Memory B cell (primary cell): ENCODE measurements around the gene TMEM14A.
A peak's percentile ranks its signal among the peaks of the same experiment; 100 is the strongest.

Source experiments
- ATAC-seq: fragments of 150-1000 bp; cut with Tn5 transposase; 2 replicates; pipeline ENCODE4 v1.10.0; 2021; ENCODE audit warnings: low read depth, mild to moderate bottlenecking, moderate library complexity
- DNase-seq, 2 donors: peaks; one replicate each; pipeline ENCODE4 v3.0.0; 2022; ENCODE audit warnings: low spot score in 2 of 2
- H3K27ac Mint-ChIP-seq: one replicate; pipeline ENCODE4 v1.8.0; 2022; ENCODE audit warnings: mild to moderate bottlenecking, moderate library complexity, mixed read lengths
- H3K27me3 Mint-ChIP-seq: one replicate; pipeline ENCODE4 v1.8.0; 2022; ENCODE audit warnings: mixed read lengths
- H3K36me3 Mint-ChIP-seq: one replicate; pipeline ENCODE4 v1.8.0; 2022; ENCODE audit warnings: mild to moderate bottlenecking, mixed read lengths
- H3K4me1 Mint-ChIP-seq: one replicate; pipeline ENCODE4 v1.8.0; 2022; ENCODE audit warnings: mixed read lengths
- H3K4me3 Mint-ChIP-seq: one replicate; pipeline ENCODE4 v1.8.0; 2022; ENCODE audit warnings: mild to moderate bottlenecking, moderate library complexity, mixed read lengths
- H3K9me3 Mint-ChIP-seq: one replicate; pipeline ENCODE4 v1.8.0; 2022; ENCODE audit warnings: mixed read lengths

Gene TMEM14A, protein sequence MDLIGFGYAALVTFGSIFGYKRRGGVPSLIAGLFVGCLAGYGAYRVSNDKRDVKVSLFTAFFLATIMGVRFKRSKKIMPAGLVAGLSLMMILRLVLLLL

DNA sequence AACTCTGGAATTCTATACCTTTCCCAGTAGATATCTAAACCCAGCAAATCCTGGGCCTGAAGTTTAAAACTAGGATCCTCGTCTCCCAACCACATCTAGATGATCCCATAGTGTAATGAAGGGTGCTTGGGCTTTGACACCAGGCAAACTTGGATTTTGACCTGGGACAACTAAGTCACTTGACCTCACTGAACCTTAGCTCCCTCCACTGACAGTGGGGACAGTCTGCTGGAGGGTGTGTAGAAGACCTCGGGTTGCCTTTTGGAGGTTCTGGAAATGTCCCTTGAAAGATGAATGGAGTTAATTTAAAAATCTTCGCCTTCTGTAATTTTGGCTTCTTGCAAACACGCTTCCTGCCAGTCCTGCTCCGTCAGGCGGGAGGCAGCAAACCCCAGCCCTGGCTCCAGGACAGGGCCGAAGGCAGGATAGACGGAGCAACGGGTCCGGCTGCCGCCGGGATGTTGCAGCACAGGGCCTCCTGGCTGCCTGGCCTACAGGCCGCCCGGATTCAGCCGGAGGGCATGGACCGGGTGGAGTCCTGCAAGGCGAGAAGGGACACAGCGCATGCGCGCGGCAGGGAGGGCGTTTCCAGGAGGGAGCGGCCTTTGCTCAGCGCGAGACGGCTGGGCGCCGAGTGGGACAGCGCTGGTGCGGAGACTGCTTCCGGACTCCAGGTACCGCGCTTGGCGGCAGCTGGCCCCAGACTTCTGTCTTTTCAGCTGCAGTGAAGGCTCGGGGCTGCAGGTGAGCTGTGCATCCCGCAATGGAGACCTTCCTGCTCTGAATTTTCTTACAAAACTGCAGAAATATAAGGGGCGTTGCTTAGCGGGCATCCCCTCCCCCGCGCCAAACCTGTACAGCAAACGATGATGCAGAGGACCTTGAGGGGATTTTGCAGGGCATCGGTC lies at the start of gene TMEM14A:
Gene TMEM14A (plus strand): TSS at position 612 of the 908 bp plus-strand sequence. CDS start 5,990 bp downstream, outside the sequence.
- H3K27ac Mint-ChIP-seq = peak within 1 kb of the TSS; percentile 85
- peaks cover 33% of the 10 kb centered on the region for H3K4me1 Mint-ChIP-seq
- peak within 1 kb of the TSS; percentile 94 for H3K4me3 Mint-ChIP-seq
- H3K9me3 Mint-ChIP-seq = peaks cover 2% of the 10 kb centered on the region
- DNase-seq (peak; percentile 83), ATAC-seq (peak; percentile 93)
- H3K27me3 Mint-ChIP-seq = no peaks in the 10 kb centered on the region
- H3K36me3 Mint-ChIP-seq = peaks cover 5% of the 10 kb centered on the region

GRCh38 chr6:52621631-52622030 lies 49.3 kb upstream of the TMEM14A start:
- Mint-ChIP-seq H3K9me3 (no peaks in the 10 kb centered on the region), H3K4me3 (no peak overlapping the region), H3K36me3 (no peaks in the 10 kb centered on the region), H3K27ac (no peak overlapping the region), H3K27me3 (peaks cover 2% of the 10 kb centered on the region), H3K4me1 (no peaks in the 10 kb centered on the region)
- no peak for ATAC-seq
- no peak for DNase-seq

- H3K27ac Mint-ChIP-seq = no peak overlapping the region
- no peaks in the 10 kb centered on the region for H3K9me3 Mint-ChIP-seq
- H3K27me3 Mint-ChIP-seq = peaks cover 2% of the 10 kb centered on the region
- ATAC-seq (no peak), DNase-seq (no peak)
- no peak overlapping the region for H3K4me3 Mint-ChIP-seq
- H3K36me3 Mint-ChIP-seq = no peaks in the 10 kb centered on the region
- H3K4me1 Mint-ChIP-seq = no peaks in the 10 kb centered on the region
Measured at GRCh38 chr6:52622810-52623209, 48.1 kb upstream of the TMEM14A start.

DNA sequence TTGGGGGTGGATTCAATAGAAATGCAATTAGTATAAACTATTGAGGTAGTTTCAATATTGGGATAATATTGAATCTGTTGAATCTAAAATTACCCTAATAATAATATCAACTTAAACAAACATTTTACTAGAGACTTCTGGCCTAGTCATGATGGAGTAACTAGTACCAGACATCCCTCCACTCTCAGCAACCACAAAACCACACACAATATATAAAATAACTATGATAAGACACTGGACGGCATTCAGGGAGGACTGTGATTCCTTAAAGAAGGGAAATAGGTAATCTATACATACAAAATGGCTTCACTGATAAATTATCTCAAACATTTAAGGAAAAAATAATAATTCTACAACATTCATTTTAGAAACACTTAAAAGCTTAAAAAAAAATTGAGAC lies 38.9 kb upstream of the TMEM14A start:
- Mint-ChIP-seq H3K36me3 (no peaks in the 10 kb centered on the region), H3K4me3 (no peak overlapping the region), H3K9me3 (no peaks in the 10 kb centered on the region), H3K4me1 (no peaks in the 10 kb centered on the region), H3K27me3 (peaks cover 5% of the 10 kb centered on the region), H3K27ac (no peak overlapping the region)
- ATAC-seq (no peak), DNase-seq (no peak)

DNA sequence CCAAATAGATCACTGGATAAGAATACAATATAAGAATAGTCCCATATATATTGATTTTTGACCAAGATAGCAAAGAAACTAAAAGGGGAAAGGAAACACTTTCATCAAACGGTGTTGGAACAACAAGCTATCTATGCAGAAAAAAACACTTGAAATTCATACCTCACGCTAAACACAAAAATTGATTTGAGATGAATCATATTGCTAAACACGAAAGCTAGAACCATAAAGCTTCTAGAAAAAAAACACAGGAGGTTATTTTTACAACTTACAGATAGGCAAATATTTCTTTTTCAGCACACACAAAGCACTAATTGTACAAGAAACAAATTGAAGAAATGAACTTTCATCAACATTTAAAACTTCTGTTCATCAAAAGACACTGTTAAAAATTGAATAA lies 36.7 kb upstream of the TMEM14A start:
- H3K27ac Mint-ChIP-seq = no peak overlapping the region
- peaks cover 5% of the 10 kb centered on the region for H3K27me3 Mint-ChIP-seq
- no peak for ATAC-seq
- H3K36me3 Mint-ChIP-seq = no peaks in the 10 kb centered on the region
- no peak for DNase-seq
- no peak overlapping the region for H3K4me3 Mint-ChIP-seq
- H3K9me3 Mint-ChIP-seq = no peaks in the 10 kb centered on the region
- no peaks in the 10 kb centered on the region for H3K4me1 Mint-ChIP-seq

- no peak for DNase-seq
- ATAC-seq = no peak
Measured at GRCh38 chr6:52635049-52635577, 35.8 kb upstream of the TMEM14A start.

DNA sequence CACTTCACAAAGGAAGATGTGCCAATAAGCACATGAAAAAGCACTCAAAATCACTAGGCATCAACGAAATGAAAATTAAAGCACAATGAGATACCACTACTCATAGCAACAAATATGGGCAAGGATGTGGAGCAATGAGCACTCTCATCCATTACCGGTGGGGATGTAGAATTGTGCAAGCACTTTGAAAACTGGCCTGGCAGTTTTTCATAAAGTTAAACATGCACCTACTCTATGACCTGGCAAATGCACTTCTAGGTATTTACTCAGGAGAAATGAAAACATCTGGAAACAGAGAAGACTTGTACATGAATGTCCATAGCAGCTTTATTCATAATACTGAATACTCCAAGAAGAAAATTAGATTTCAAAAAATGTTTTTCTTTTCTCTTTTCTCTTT lies 34.1 kb upstream of the TMEM14A start:
- Mint-ChIP-seq H3K9me3 (no peaks in the 10 kb centered on the region), H3K27me3 (peaks cover 11% of the 10 kb centered on the region), H3K4me1 (no peaks in the 10 kb centered on the region), H3K36me3 (no peaks in the 10 kb centered on the region), H3K4me3 (no peak overlapping the region), H3K27ac (no peak overlapping the region)
- DNase-seq (no peak), ATAC-seq (no peak)

More at GRCh38 chr6:52635049-52635577, 35.8 kb upstream of the TMEM14A start:
- Mint-ChIP-seq H3K4me1 (no peaks in the 10 kb centered on the region), H3K27ac (no peak overlapping the region), H3K4me3 (no peak overlapping the region), H3K36me3 (no peaks in the 10 kb centered on the region), H3K27me3 (peaks cover 5% of the 10 kb centered on the region), H3K9me3 (no peaks in the 10 kb centered on the region)

DNA sequence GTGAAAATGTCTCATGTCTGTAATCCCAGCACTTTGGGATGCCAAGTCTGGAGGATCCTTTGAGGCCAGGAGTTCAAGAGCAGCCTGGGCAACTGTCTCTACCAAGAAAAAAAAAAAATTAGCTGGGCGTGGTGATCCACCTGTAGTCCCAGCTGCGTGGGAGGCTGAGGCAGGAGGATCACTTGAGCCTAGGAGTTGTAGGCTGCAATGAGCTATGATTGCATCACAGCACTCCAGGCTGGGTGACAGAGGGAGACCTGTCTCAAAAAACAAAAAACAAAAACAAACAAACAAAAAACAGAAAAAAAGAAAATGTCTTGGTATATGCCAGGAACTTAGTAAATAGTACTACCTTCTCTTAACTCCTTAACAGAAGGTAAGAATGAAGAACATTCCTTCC lies 31.4 kb upstream of the TMEM14A start:
- ATAC-seq = no peak
- no peaks in the 10 kb centered on the region for H3K4me1 Mint-ChIP-seq
- no peak overlapping the region for H3K4me3 Mint-ChIP-seq

DNA sequence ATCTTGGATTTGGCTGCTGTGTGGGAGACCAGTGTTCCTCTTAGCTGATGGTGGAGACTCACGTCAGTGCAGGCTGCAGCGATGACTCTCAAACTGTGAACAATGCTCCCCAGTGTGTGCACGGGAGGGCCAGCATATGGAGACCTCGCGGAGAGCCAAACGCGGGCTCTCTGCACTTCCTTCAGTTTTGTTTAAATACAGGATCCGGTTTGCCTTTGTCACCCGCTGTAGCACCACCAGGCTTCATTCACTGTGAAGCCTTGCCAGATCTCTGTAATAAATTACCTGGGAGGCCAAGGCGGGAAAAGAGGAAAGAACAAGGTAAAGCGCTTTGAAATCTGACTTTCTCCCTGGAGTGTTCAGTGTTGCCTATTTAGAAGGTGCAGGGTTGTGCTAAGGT lies 30.7 kb upstream of the TMEM14A start:
- DNase-seq = no peak
- no peak for ATAC-seq
- H3K27me3 Mint-ChIP-seq = peaks cover 15% of the 10 kb centered on the region
- H3K36me3 Mint-ChIP-seq = no peaks in the 10 kb centered on the region
- no peak overlapping the region for H3K27ac Mint-ChIP-seq
- no peak overlapping the region for H3K4me3 Mint-ChIP-seq
- no peaks in the 10 kb centered on the region for H3K4me1 Mint-ChIP-seq
- H3K9me3 Mint-ChIP-seq = no peaks in the 10 kb centered on the region

More for the DNA sequence above, 31.4 kb upstream of the TMEM14A start:
- DNase-seq = no peak
- Mint-ChIP-seq H3K27me3 (peaks cover 15% of the 10 kb centered on the region), H3K36me3 (no peaks in the 10 kb centered on the region), H3K27ac (no peak overlapping the region), H3K9me3 (no peaks in the 10 kb centered on the region)

GRCh38 chr6:52640916-52641315 lies 30.0 kb upstream of the TMEM14A start:
- Mint-ChIP-seq H3K9me3 (no peaks in the 10 kb centered on the region), H3K4me1 (no peaks in the 10 kb centered on the region), H3K36me3 (no peaks in the 10 kb centered on the region), H3K4me3 (no peak overlapping the region), H3K27ac (no peak overlapping the region), H3K27me3 (peaks cover 14% of the 10 kb centered on the region)
- DNase-seq (no peak), ATAC-seq (no peak)

- no peak overlapping the region for H3K4me3 Mint-ChIP-seq
- H3K4me1 Mint-ChIP-seq = no peaks in the 10 kb centered on the region
- ATAC-seq = no peak
- H3K36me3 Mint-ChIP-seq = no peaks in the 10 kb centered on the region
- no peak overlapping the region for H3K27ac Mint-ChIP-seq
- no peaks in the 10 kb centered on the region for H3K9me3 Mint-ChIP-seq
- H3K27me3 Mint-ChIP-seq = peaks cover 11% of the 10 kb centered on the region
- DNase-seq = no peak
Measured at GRCh38 chr6:52641388-52641787, 29.5 kb upstream of the TMEM14A start.

DNA sequence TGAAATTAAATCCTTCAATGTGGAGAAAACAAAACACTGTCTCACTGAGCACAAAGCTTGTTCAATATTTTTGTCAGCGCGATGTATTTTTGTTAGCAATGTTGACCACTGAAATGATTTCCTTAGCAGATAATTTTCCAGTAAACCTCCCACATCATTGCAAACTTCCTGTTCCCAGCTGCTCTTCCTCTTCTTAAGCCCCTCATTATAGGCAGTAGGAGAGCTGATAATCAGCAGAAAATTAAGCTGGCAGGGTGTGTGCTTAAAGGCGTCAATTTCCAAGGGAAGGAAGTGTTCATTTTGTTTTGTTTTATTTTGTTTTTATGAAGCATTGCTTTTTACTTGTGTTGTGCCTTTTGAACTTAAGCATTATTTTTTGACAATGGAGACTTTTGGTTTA lies 29.1 kb upstream of the TMEM14A start:
- no peaks in the 10 kb centered on the region for H3K4me1 Mint-ChIP-seq
- H3K36me3 Mint-ChIP-seq = no peaks in the 10 kb centered on the region
- DNase-seq = no peak
- H3K9me3 Mint-ChIP-seq = no peaks in the 10 kb centered on the region
- H3K4me3 Mint-ChIP-seq = no peak overlapping the region
- no peak overlapping the region for H3K27ac Mint-ChIP-seq
- ATAC-seq = no peak
- peaks cover 10% of the 10 kb centered on the region for H3K27me3 Mint-ChIP-seq

DNA sequence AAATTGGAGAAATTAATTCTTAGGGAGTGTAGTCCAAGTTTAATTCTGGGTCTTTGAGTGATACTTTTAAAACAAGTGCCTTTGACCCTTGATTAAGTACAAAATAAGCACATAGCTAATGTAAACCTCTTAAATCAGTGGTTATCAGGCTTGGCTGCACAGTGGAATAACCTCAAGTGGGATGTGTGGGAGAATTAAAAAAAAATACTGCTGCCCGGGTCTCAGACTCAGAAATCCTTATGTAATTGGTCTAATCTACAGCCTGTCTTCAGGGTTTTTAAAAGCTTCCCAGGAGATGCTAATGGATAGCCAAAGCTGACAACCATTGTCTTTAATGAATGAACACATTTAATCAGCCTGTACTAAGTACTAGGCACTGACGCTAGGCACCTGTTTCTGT lies 28.5 kb upstream of the TMEM14A start:
- no peak for ATAC-seq
- Mint-ChIP-seq H3K27me3 (peaks cover 10% of the 10 kb centered on the region), H3K4me1 (no peaks in the 10 kb centered on the region), H3K27ac (no peak overlapping the region), H3K9me3 (no peaks in the 10 kb centered on the region), H3K4me3 (no peak overlapping the region), H3K36me3 (no peaks in the 10 kb centered on the region)
- DNase-seq = no peak

- H3K9me3 Mint-ChIP-seq = no peaks in the 10 kb centered on the region
- no peaks in the 10 kb centered on the region for H3K4me1 Mint-ChIP-seq
- H3K36me3 Mint-ChIP-seq = no peaks in the 10 kb centered on the region
- no peak for DNase-seq
- no peak for ATAC-seq
- H3K27me3 Mint-ChIP-seq = peaks cover 10% of the 10 kb centered on the region
- H3K4me3 Mint-ChIP-seq = no peak overlapping the region
- H3K27ac Mint-ChIP-seq = no peak overlapping the region
Measured at GRCh38 chr6:52643158-52643557, 27.8 kb upstream of the TMEM14A start.
